CD4-positive, alpha-beta T cell (primary cell): ENCODE data around the gene OR2W1. TPM values are rescaled to one million over a fixed set of nuclear protein-coding genes. Genes with fewer than 3 reads are reported as not detected.

ENCODE experiments used
- ATAC-seq: fragments of 200-7000 bp; cut with Tn5 transposase; one replicate; pipeline ENCODE4 v1.10.0; 2022; ENCODE audit warnings: mild to moderate bottlenecking; ENCODE audit not compliant: poor library complexity
- CTCF ChIA-PET: fragments of 350-600 bp; sonication (Branson Sonifier 250); formaldehyde crosslinking; loops from one replicate; lab custom pipeline; 2021; ENCODE audit warnings: antibody characterized with exemption, inconsistent platforms; lab: Charles Lee
- POLR2A ChIA-PET: fragments of 350-600 bp; sonication (Branson Sonifier 250); formaldehyde crosslinking; loops from one replicate; lab custom pipeline; 2021; ENCODE audit warnings: antibody characterized with exemption, inconsistent platforms; lab: Charles Lee
- DNase-seq, 14 experiments: peaks; one replicate each; pipeline ENCODE4 v3.0.0-alpha.2; 2013 to 2020; ENCODE audit warnings: mixed read lengths in 2 of 14
- H3K27ac ChIP-seq, 2 donors: one replicate each; pipeline versions ENCODE4 v1.5.1 to v1.7.0; 2013; ENCODE audit warnings: low read length in 2 of 2, low read depth in 1 of 2, mild to moderate bottlenecking in 1 of 2
- H3K27me3 ChIP-seq, 2 experiments: 1 replicate in 1 of 2; 2 replicates in 1 of 2; pipeline versions ENCODE4 v1.6.1 to v1.7.0; 2013; ENCODE audit warnings: low read length in 2 of 2, control low read depth in 1 of 2, mild to moderate bottlenecking in 1 of 2, moderate library complexity in 1 of 2; ENCODE audit not compliant: insufficient read depth in 2 of 2, control insufficient read depth in 1 of 2
- H3K36me3 ChIP-seq: one replicate; pipeline ENCODE4 v1.6.1; 2013; ENCODE audit warnings: low read length, control low read depth; ENCODE audit not compliant: insufficient read depth
- H3K4me1 ChIP-seq: one replicate; pipeline ENCODE4 v1.6.1; 2013; ENCODE audit warnings: low read length, control low read depth; ENCODE audit not compliant: insufficient read depth
- H3K4me3 ChIP-seq: one replicate; pipeline ENCODE4 v1.5.1; 2013; ENCODE audit warnings: mild to moderate bottlenecking, low read length, moderate library complexity
- H3K9me3 ChIP-seq, 2 experiments: 1 replicate in 1 of 2; 2 replicates in 1 of 2; pipeline versions ENCODE4 v1.6.1 to v1.7.0; 2013; ENCODE audit warnings: low read length in 2 of 2, mild to moderate bottlenecking in 2 of 2, control low read depth in 1 of 2, moderate library complexity in 1 of 2; ENCODE audit not compliant: control insufficient read depth in 1 of 2, insufficient read depth in 1 of 2
- H3K27ac Mint-ChIP-seq: one replicate; pipeline ENCODE4 v1.8.0; 2020; ENCODE audit warnings: mixed read lengths
- H3K27me3 Mint-ChIP-seq: one replicate; pipeline ENCODE4 v1.8.0; 2021; ENCODE audit warnings: mixed read lengths
- H3K36me3 Mint-ChIP-seq: one replicate; pipeline ENCODE4 v1.8.0; 2021; ENCODE audit warnings: low read depth, mixed read lengths
- H3K4me1 Mint-ChIP-seq: one replicate; pipeline ENCODE4 v1.8.0; 2021; ENCODE audit warnings: low read depth, mixed read lengths
- H3K4me3 Mint-ChIP-seq: one replicate; pipeline ENCODE4 v1.8.0; 2020; ENCODE audit warnings: mild to moderate bottlenecking, mixed read lengths
- H3K9me3 Mint-ChIP-seq: one replicate; pipeline ENCODE4 v1.8.0; 2020; ENCODE audit warnings: mixed read lengths
- intact Hi-C, 2 experiments: fragments of 100-400 bp; cut with DNase I in 1 of 2; cut with micrococcal nuclease in 1 of 2; formaldehyde crosslinking; loops; one replicate each; pipeline versions ENCODE4 v1.15.1 to v1.9.0; 2023 to 2025; cut with DNase I, micrococcal nuclease
- polyA plus RNA-seq, 2 donors: library from polyadenylated mRNA; unstranded; fragments of 120-200 nt; gene quantifications; one replicate each; pipeline ENCODE4 v1.2.1, GENCODE V29; 2013
- total RNA-seq, 174 experiments: library from RNA in 2 of 174; stranded (reverse) in 2 of 174; gene quantifications; one replicate each; pipeline ENCODE4 v1.2.3 and lab custom pipeline; 2021 to 2026
- TF ChIP-seq, protein P1 (sequence below): fragments of 200-600 bp; IDR thresholded peaks from one replicate; pipeline ENCODE4 v1.8.0; 2022; ENCODE audit warnings: antibody characterized with exemption, mild to moderate bottlenecking

The OR2W1 gene
- total RNA-seq (not detected), total RNA-seq (lab: John Stamatoyannopoulos, UW) (0 reads per million in 172 experiments)
- not detected for polyA plus RNA-seq (2013, experiment 1 of 2)
- polyA plus RNA-seq (2013, experiment 2 of 2), result not detected

DNA sequence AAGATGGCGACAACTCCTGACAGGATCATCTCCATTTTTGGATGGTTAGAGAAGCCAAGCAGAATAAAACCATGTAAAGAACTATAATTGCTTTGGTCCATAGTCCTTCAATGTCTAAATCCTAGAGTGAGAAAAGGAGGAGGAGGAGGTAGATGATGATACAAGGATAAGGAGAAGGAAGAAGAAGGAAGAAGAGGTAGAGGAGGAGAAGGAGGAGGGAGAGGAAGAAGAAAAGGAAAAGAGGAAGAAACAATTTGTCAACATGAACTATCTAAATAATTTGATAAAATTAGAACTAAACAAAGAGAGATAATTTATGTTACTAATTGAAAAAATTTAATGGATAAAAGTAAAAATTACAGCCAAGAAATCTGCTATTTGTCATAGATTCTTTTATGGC is at the start of gene OR2W1:
TSS of gene OR2W1 (minus strand) at position 101 of the 400 bp plus-strand sequence. CDS start at position 101, 0 bp downstream.
- Histone ChIP-seq H3K27ac (no peak within 1 kb of the TSS), H3K4me3 (no peak within 1 kb of the TSS), H3K27me3 (peaks cover 5 to 41% of the 10 kb centered on the region in 2 experiments), H3K9me3 (peaks cover 0 to 11% of the 10 kb centered on the region in 2 experiments), H3K4me1 (no peaks in the 10 kb centered on the region), H3K36me3 (no peaks in the 10 kb centered on the region)
- no peaks in the 10 kb centered on the region for H3K36me3 Mint-ChIP-seq
- POLR2A ChIA-PET, result no interaction called here
- H3K4me1 Mint-ChIP-seq, result no peaks in the 10 kb centered on the region
- intact Hi-C loops, result no loop called here
- DNase-seq (no peak), ATAC-seq (no peak)
- no peaks in the 10 kb centered on the region for H3K9me3 Mint-ChIP-seq
- no peak within 1 kb of the TSS for H3K4me3 Mint-ChIP-seq
- H3K27ac Mint-ChIP-seq, result no peak within 1 kb of the TSS
- peaks cover 59% of the 10 kb centered on the region for H3K27me3 Mint-ChIP-seq
- CTCF ChIA-PET, result no interaction called here
- TF ChIP-seq, protein P1, sequence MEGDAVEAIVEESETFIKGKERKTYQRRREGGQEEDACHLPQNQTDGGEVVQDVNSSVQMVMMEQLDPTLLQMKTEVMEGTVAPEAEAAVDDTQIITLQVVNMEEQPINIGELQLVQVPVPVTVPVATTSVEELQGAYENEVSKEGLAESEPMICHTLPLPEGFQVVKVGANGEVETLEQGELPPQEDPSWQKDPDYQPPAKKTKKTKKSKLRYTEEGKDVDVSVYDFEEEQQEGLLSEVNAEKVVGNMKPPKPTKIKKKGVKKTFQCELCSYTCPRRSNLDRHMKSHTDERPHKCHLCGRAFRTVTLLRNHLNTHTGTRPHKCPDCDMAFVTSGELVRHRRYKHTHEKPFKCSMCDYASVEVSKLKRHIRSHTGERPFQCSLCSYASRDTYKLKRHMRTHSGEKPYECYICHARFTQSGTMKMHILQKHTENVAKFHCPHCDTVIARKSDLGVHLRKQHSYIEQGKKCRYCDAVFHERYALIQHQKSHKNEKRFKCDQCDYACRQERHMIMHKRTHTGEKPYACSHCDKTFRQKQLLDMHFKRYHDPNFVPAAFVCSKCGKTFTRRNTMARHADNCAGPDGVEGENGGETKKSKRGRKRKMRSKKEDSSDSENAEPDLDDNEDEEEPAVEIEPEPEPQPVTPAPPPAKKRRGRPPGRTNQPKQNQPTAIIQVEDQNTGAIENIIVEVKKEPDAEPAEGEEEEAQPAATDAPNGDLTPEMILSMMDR, result no peak

- H3K27me3 ChIP-seq, result peaks cover 0 to 6% of the 10 kb centered on the region in 2 experiments
- CTCF ChIA-PET, result no interaction called here
Observed at GRCh38 chr6:29092957-29093356, 48.0 kb upstream of the OR2W1 start.

DNA sequence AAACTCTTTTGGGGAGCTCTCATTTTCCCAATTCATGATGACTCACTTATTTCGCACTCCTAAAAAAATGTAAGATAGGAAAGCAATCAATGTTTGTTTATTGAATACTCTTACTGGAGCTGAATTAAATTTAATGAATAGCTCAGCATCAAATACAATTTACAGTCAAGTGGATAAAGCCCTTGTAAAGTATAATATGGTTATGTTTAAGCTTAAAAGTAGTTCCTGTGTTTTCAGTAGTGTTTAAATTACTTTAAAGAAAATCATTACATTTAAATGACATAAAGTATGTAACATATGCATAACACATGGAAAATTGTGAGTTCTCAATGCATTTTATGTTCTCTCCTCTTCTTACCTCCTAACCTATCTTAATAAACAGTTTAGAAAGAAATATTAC is 42.2 kb upstream of the OR2W1 start, which contains the start of gene OR2B3:
TSS of gene OR2B3 (minus strand) at position 101 of the 400 bp plus-strand sequence. CDS start at position 36, 65 bp downstream.
- ChIA-PET CTCF (no interaction called here), POLR2A (no interaction called here)
- no peaks in the 10 kb centered on the region for H3K4me1 ChIP-seq
- no peak within 1 kb of the TSS for H3K4me3 ChIP-seq
- Mint-ChIP-seq H3K4me1 (no peaks in the 10 kb centered on the region), H3K36me3 (no peaks in the 10 kb centered on the region), H3K9me3 (no peaks in the 10 kb centered on the region), H3K4me3 (no peak within 1 kb of the TSS), H3K27ac (no peak within 1 kb of the TSS), H3K27me3 (peaks cover 59% of the 10 kb centered on the region)
- no peak within 1 kb of the TSS for H3K27ac ChIP-seq
- H3K27me3 ChIP-seq, result peaks cover under 1 to 3% of the 10 kb centered on the region in 2 experiments
- TF ChIP-seq, protein P1, result no peak
- no peaks in the 10 kb centered on the region for H3K9me3 ChIP-seq
- no peaks in the 10 kb centered on the region for H3K36me3 ChIP-seq
- intact Hi-C loops, result no loop called here
- ATAC-seq, result no peak
- DNase-seq, result no peak

More at GRCh38 chr6:29092957-29093356, 48.0 kb upstream of the OR2W1 start:
- Mint-ChIP-seq H3K9me3 (no peaks in the 10 kb centered on the region), H3K36me3 (no peaks in the 10 kb centered on the region), H3K27ac (no peak overlapping the region), H3K4me1 (no peaks in the 10 kb centered on the region), H3K27me3 (peaks cover 69% of the 10 kb centered on the region), H3K4me3 (no peak overlapping the region)
- Histone ChIP-seq H3K4me3 (no peak overlapping the region), H3K27ac (no peak overlapping the region), H3K36me3 (no peaks in the 10 kb centered on the region), H3K4me1 (no peaks in the 10 kb centered on the region), H3K9me3 (no peaks in the 10 kb centered on the region)
- intact Hi-C loops, result no loop called here
- TF ChIP-seq, protein P1, result no peak
- POLR2A ChIA-PET, result no interaction called here
- DNase-seq, result no peak
- no peak for ATAC-seq
